Glutamatergic neuron (in vitro differentiated cells): ENCODE measurements around the gene SLC35A3. TPM values are rescaled to one million over a fixed set of nuclear protein-coding genes. Genes with fewer than 3 reads are reported as not detected.
A peak's percentile ranks its signal among the peaks of the same experiment; 100 is the strongest.

ENCODE experiments used
- DNase-seq: peaks from one replicate; pipeline ENCODE4 v3.0.0; 2022
- H3K27ac Mint-ChIP-seq: one replicate; pipeline ENCODE4 v1.8.0; 2020; ENCODE audit warnings: mild to moderate bottlenecking, mixed read lengths, inconsistent platforms; ENCODE audit not compliant: unreplicated experiment
- H3K27me3 Mint-ChIP-seq: one replicate; pipeline ENCODE4 v1.8.0; 2020; ENCODE audit warnings: mild to moderate bottlenecking, moderate library complexity, mixed read lengths, inconsistent platforms; ENCODE audit not compliant: unreplicated experiment
- H3K36me3 Mint-ChIP-seq: one replicate; pipeline ENCODE4 v1.8.0; 2020; ENCODE audit warnings: mild to moderate bottlenecking, mixed read lengths, inconsistent platforms; ENCODE audit not compliant: unreplicated experiment
- H3K4me1 Mint-ChIP-seq: one replicate; pipeline ENCODE4 v1.8.0; 2020; ENCODE audit warnings: mild to moderate bottlenecking, low read depth, mixed read lengths, inconsistent platforms; ENCODE audit not compliant: unreplicated experiment
- H3K4me3 Mint-ChIP-seq: one replicate; pipeline ENCODE4 v1.8.0; 2020; ENCODE audit warnings: mild to moderate bottlenecking, mixed read lengths, inconsistent platforms; ENCODE audit not compliant: unreplicated experiment
- H3K9me3 Mint-ChIP-seq: one replicate; pipeline ENCODE4 v1.8.0; 2020; ENCODE audit warnings: mild to moderate bottlenecking, moderate library complexity, mixed read lengths, inconsistent platforms; ENCODE audit not compliant: unreplicated experiment
- CTCF ChIP-seq: fragments of 200-600 bp; sonication (generic); IDR thresholded peaks from one replicate; pipeline ENCODE4 v1.5.0; 2021; ENCODE audit not compliant: partially characterized antibody, unreplicated experiment
- total RNA-seq: library from RNA; stranded (reverse); fragmentation: NEBNext Ultra II Directional; extraction: Animal tissue kit (Norgen Biotek cat#: 25700); gene quantifications from one replicate; pipeline ENCODE4 v1.2.1, GENCODE V29; 2021; ENCODE audit not compliant: unreplicated experiment

The SLC35A3 gene
- total RNA-seq, 1 donor from 2014 or later = 7.7 TPM

GRCh38 chr1:99943223-99943794 lies 26.5 kb upstream of the SLC35A3 start:
- Mint-ChIP-seq H3K9me3 (peaks cover 3% of the 10 kb centered on the region), H3K36me3 (no peaks in the 10 kb centered on the region), H3K4me1 (peaks cover 8% of the 10 kb centered on the region), H3K4me3 (no peak overlapping the region), H3K27ac (peak overlapping the region; percentile 57), H3K27me3 (peaks cover 1% of the 10 kb centered on the region)
- DNase-seq = no peak
- TF ChIP-seq CTCF = no peak

- H3K4me1 Mint-ChIP-seq = peaks cover 8% of the 10 kb centered on the region
- H3K27me3 Mint-ChIP-seq = peaks cover 1% of the 10 kb centered on the region
- no peak overlapping the region for H3K27ac Mint-ChIP-seq
Measured at GRCh38 chr1:99944192-99944591, 25.6 kb upstream of the SLC35A3 start.

GRCh38 chr1:99945174-99945573 lies 24.6 kb upstream of the SLC35A3 start:
- Mint-ChIP-seq H3K4me3 (no peak overlapping the region), H3K27ac (no peak overlapping the region), H3K4me1 (peaks cover 8% of the 10 kb centered on the region), H3K27me3 (peaks cover 1% of the 10 kb centered on the region), H3K9me3 (peaks cover 3% of the 10 kb centered on the region), H3K36me3 (no peaks in the 10 kb centered on the region)
- no peak for DNase-seq
- no peak for TF ChIP-seq CTCF

More at GRCh38 chr1:99944192-99944591, 25.6 kb upstream of the SLC35A3 start:
- no peak for DNase-seq
- Mint-ChIP-seq H3K9me3 (peaks cover 3% of the 10 kb centered on the region), H3K36me3 (no peaks in the 10 kb centered on the region), H3K4me3 (no peak overlapping the region)
- TF ChIP-seq CTCF = no peak

GRCh38 chr1:99950486-99950885 lies 19.3 kb upstream of the SLC35A3 start:
- H3K36me3 Mint-ChIP-seq = no peaks in the 10 kb centered on the region
- H3K9me3 Mint-ChIP-seq = no peaks in the 10 kb centered on the region
- H3K27me3 Mint-ChIP-seq = no peaks in the 10 kb centered on the region
- TF ChIP-seq CTCF = no peak
- H3K27ac Mint-ChIP-seq = no peak overlapping the region
- no peak for DNase-seq
- no peak overlapping the region for H3K4me3 Mint-ChIP-seq
- no peaks in the 10 kb centered on the region for H3K4me1 Mint-ChIP-seq

- TF ChIP-seq CTCF = no peak
- H3K4me1 Mint-ChIP-seq = no peaks in the 10 kb centered on the region
- H3K27me3 Mint-ChIP-seq = no peaks in the 10 kb centered on the region
- no peak for DNase-seq
- H3K27ac Mint-ChIP-seq = no peak overlapping the region
- no peaks in the 10 kb centered on the region for H3K36me3 Mint-ChIP-seq
- no peak overlapping the region for H3K4me3 Mint-ChIP-seq
- H3K9me3 Mint-ChIP-seq = no peaks in the 10 kb centered on the region
Measured at GRCh38 chr1:99952522-99952921, 17.3 kb upstream of the SLC35A3 start.
